GM21619 (cell line): Measurements from ENCODE around the gene KIF3A.
A peak's percentile ranks its signal among the peaks of the same experiment; 100 is the strongest.

Experiments
- ATAC-seq: cut with Tn5 transposase; IDR thresholded peaks from one replicate; pipeline ENCODE4 v1.9.1; 2021; ENCODE audit not compliant: unreplicated experiment

KIF3A gene

DNA sequence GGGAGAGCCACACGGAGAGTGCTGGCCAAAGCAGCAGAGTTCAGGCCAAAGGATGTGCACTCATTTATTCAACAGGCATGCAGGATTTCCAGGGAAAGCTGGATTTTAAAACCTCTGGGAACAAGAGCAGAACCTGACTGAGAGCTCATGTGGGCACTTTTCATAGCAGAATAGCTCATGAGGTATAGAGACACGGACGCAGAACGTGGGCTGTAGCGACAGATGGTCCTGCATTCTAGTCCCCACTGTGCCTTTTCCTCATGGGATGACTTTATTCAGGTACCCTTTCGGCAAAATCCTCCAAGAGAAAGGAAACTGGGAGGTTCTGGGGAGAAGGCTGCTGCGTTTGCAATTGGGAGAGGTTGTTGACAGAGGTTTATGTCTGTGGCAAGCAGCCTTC, 58.2 kb downstream of the KIF3A start:
- ATAC-seq: no peak

DNA sequence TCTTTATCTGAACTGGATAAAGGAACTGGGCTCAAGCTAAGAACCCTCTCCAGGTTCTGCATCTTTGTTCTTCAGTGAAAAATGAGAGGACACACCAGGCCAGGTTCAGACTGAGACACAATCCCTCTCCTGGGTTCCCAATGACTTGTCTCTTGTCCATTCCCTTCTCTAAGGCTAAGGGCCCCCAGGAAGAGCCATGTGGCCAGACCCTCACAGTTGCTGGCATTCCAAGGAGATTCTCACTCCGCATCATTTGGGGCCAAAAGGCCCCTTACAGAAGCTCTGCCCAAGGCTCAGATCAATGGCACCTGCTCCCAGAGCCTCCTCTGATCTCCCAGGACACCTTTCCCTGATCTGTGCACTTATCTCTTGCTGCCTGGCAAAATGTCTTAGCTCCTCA, 58.6 kb downstream of the KIF3A start:
- no peak for ATAC-seq

DNA sequence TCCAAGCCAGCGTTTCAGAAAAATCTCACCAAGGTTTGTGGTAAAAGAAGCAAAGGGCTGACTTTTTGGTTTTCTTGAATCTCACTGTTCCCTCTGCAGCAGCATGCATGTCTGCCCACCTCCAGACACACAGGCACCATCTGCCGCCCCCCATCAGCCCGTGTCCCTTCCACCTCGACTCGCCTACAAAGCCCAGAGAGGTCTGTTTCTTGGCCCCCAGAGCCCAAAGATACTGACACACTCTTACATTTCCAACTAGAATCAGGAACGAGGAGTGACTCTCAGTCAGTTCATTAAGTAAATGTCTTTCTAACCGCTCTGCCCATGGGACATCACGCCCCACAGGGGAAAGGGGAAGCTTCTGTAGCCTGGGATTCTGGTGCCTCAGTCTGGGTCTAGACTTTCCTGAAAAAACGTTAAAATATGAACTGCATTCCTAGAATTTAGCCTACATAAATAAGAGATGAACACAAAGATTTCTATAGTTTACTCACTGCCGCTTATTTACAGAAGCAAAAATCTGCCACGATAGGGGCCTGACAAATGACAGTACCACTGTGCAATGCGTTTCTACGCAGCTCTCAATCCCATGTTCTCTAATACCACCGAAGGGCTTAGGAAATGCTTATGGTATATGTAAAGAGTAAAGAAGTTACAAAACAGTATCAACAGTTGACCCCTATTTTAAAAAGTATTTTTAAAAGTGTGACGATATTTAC, 59.5 kb downstream of the KIF3A start:
- ATAC-seq: no peak

DNA sequence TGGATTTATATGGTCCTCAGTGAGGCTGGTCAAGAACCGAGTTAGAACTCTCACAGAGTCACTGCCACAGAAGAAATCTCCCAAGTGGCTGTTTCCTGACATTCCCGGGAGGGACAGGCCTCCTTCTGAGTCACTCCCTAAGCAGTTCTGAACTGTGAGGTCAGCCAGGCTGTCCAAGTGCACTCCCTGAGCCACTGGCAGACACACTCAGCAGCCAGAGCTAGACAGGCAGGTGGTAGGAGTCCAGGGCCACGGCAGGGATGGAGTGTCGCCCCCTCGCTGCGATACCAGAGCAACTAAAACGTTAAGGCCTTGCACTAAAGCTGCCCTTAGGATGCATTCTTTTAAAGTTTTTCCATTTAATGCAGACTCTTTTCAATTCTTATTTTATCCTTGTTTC, 60.2 kb downstream of the KIF3A start:
- ATAC-seq: no peak

DNA sequence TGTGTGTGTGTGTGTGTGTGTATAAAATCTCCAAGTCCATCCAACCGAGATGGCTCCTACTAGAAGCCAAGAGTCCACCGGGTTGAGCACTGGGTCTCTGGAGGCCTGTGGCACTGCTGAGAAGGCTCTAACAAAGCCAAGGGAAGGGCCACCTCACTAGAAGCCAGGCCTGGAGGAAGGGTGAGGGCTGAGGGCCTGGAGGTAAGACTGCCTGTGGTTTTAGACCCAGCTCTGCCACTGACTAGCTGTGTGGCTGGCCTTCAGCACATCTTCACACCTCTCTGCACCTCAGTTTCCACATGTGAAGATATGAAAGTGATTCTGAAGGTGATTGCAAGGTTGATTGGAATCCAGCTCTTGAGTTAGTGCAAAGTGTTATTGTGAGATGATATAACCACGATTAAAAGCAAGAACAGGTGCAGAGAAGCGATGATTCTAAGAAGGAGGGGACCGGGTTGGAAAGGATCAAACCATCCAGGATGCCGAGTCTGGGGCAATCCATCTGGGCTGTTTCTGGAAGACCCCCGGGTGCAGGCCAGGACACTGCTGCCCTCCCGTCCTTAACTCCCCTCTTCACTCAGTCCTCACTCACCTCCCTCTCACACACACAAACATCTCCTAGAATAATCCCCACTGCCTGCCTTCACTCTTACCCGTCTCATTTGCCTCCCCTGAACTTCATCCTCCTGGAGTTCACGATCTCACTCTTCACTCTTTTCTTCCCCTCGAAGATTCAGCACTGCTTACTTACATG, 61.2 kb downstream of the KIF3A start:
- no peak for ATAC-seq

DNA sequence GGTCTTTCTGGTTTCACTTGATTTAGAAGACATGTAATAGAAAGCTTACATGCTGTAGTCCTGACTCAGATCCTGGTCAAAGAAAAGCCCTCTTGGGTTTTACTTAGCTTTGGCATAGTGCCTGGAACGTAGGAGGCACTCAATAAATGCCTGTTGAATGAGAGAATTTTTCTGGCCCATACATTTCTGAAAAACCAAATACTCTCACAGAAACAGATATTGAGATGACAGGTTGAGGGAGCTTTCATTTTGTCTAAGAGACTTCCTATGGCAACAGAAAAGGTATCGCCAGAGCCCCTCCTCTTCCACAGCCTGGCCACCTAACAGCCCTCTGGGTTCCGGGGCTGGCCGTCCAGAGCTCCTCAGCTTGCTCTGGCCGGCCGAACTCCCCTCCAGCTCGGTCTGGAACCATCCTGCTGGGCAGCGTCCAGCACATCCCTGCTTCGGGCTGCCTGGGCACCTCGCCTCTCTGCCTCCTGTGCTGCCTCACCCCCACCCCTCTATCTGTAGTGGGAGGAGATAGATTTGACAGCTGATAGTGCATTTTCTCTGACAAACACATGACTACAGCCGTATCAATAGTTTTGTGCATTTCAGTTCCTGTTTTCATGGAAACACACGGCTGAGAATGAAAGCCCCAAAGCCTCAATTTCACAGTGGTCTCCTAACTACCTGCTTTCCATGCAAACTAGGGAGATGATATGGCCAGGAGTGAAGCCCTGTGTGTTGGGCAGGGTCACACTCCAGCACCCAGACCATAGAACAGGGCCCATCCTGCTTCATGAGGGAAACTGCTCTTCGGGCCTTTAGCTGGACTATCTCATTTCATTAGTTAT, 62.5 kb downstream of the KIF3A start:
- ATAC-seq: peak; percentile 74

DNA sequence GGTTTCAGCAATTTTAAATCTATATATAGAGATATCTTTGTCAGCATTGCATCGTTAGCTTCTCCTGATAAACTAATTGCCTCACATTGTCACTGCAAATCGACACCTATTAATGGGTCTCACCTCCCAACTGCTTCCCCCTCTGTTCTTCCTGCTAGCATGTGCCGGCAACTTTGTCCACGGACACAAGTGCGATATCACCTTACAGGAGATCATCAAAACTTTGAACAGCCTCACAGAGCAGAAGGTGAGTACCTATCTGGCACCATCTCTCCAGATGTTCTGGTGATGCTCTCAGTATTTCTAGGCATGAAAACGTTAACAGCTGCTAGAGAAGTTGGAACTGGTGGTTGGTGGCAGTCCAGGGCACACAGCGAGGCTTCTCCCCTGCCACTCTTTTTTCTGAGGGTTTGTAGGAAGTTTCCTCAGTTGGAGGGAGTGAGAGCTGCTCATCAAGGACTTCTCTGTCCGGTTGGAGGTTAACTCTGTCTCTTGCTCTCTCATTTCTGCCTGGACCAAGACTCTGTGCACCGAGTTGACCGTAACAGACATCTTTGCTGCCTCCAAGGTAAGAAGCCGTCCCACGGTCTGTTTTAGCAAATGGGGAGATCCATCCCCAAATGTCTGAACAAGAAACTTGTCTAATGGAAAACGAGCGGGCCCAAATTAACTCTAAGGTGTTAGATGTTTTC, 63.3 kb downstream of the KIF3A start, which contains the start of gene IL4:
IL4 (plus strand) TSS at position 51 of the 692 bp plus-strand sequence; CDS start at position 113, 62 bp downstream.
- ATAC-seq: no peak

DNA sequence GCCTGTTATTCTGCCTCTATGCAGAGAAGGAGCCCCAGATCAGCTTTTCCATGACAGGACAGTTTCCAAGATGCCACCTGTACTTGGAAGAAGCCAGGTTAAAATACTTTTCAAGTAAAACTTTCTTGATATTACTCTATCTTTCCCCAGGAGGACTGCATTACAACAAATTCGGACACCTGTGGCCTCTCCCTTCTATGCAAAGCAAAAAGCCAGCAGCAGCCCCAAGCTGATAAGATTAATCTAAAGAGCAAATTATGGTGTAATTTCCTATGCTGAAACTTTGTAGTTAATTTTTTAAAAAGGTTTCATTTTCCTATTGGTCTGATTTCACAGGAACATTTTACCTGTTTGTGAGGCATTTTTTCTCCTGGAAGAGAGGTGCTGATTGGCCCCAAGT, 63.9 kb downstream of the KIF3A start:
- no peak for ATAC-seq

DNA sequence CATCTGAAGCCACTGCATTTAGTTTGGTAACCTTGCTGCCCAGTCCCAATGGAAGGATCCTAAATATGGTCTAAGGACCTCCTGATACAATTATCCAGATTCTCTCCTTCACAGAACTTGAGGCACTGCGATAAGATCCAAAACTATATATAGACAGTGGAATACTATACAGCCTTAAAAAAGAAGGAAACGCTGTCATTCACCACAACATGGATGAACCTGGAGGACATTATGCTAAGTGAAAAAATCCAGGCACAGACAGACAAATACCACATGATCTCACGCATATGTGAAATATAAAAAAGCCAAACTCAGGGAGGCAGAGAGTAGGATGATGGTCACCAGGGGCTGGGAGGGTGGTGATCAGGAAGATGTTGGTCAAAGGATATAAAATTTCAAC, 66.3 kb downstream of the KIF3A start:
- ATAC-seq: no peak

DNA sequence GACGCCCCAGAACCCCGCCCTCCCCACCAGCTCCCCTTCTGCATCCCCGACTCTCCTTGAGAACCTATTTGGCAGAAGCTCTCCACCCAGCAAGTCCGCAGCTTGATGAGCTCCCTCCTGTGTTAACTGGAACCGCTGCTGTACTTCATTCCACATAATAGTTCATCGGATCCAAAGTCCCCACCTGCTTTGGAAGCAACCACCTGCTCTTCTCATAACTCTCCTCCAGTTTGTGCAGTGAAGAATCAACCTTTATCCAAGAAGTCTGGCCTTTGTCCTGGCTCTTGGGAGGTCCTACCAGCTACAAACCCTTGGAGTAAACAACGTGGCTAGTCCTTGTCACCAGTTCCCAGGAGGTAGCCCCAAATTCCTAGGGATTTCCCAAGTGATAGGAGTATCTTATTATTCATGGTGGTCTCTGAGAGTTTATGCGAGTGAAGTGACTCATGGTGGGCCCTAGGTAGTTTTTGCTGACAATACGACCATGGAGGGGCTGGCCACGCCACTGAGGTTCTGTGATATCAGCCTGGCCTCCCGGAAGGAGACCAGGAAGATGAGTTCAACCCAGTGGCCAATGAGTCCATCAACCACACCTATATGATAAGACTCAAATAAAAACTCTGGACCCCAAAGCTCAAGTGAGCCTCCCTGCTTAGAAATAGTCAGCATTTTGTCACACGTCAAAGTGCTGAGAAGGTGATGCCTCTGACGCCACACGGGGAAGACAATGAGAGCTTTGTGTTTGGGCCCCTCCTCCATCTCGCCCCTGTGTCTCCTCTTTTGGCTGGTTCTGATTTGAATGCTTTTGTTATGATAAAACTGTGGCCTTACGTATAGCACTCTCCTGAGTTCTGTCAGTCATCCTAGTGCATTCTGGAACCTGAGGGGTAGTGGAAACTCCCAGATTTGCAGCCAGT, 67.1 kb downstream of the KIF3A start:
- no peak for ATAC-seq

DNA sequence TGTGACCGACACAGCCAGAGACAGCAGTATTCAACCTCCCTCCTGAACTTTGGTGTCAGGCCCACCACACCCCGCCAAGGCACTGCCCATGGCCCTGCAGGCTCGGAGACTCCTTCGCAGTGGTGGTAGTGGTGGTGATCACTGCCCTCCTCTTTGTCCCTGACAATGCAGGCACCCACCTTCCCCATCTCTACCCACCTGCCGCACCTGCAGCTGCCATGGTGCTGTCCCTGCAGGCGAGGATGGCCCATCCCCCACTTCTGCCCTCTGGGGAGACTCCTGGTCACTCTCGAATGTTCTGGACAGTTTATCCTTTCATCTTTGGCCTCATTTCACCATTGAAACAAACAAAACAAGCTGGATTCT, 67.9 kb downstream of the KIF3A start:
- no peak for ATAC-seq

DNA sequence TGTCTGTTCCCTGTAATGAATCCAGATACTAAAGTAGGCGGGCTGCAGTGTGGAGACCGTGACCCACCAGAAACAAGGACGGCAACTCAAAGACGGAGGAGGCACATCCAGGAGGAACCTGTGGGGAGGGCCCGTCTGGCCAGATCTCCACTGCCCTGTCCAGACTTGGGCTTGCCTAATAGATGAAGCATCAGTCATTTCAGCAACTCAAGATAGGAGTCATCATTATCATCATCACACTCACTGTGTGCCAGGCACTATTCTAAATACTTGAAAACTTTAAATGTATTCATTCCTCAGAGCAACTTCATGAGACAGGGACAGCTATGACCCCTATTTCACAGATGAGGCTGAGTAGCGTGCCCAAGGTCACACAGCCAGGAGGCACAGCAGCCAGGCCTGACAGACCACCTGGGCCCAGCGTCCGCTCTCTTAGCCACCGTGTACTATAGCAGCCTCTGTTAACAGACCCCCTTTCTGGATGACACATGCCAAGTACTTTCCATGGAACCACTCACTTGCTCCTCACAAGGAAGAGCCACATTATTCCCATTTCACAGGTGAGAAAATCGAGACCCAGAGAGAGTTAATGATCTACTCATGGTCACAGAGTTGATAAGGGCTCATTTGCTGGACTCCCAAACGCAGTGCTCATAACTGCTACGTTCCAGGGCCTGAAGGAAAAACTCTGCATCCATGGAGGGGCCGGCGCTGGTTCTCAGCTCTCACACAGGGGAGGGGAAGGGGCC, 68.5 kb downstream of the KIF3A start:
- ATAC-seq: no peak

DNA sequence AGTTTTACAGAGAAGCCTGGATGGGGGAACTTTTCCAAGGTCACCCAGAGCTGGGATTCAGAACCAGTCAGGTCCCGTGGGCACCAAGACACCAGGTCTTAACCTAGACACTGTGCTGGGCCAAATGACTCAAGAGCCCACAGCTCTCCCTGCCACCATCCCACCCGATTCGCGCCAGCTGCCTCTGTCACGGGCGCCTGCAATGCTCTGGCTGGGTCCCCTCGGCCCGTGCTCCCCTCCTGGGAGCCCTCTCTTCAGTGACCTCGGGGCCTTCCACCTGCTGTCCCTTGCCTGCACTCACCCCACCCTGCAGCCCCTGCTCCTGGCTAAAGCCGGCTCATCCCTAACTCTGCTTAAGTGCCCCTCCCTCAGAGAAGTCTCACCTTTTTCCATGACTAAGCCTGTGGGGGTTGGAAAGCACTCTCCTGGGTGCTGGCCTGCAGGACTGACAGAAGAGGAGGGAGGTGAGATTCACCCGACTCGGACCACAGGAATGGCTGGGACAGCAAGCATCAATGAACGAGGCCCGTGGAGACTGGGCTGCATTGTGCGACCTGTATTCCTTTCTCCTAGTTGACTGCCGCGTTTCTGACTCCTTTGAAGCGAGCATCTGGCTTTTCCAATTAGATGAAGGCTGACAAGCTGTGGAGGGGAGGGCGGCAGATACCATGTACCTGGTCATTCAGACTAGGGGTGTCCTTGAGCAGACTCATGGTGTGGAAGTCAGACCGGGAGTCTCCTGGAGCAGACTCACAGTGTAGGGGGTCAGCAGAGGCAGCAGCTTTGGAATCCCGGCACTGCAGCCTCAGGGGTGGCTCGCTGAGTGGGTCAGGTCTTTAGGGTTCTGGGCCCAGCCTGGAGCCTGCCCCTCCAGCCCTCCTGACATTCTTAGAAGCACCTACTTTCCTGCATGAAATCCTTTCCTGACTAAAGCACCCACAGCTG, 69.3 kb downstream of the KIF3A start:
- ATAC-seq: no peak

DNA sequence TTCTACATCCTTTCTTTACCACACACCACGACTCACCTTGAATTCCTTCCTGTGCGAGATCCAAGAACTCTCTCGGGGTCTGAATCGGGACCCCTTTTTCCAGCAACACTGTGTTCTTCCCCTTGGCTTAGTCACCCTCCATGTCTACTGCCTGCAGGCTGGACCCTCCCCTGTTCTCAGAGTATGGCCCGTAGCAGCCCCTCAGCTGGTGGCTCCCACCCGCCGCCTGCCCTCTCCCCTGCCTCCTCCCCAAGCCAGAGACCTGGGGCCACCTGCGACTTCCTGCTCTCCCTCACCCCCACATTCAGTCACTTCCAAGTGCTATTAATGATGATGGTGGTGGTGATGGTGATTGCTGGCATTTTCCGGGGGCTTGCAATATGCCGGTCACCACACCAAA, 70.0 kb downstream of the KIF3A start:
- no peak for ATAC-seq

DNA sequence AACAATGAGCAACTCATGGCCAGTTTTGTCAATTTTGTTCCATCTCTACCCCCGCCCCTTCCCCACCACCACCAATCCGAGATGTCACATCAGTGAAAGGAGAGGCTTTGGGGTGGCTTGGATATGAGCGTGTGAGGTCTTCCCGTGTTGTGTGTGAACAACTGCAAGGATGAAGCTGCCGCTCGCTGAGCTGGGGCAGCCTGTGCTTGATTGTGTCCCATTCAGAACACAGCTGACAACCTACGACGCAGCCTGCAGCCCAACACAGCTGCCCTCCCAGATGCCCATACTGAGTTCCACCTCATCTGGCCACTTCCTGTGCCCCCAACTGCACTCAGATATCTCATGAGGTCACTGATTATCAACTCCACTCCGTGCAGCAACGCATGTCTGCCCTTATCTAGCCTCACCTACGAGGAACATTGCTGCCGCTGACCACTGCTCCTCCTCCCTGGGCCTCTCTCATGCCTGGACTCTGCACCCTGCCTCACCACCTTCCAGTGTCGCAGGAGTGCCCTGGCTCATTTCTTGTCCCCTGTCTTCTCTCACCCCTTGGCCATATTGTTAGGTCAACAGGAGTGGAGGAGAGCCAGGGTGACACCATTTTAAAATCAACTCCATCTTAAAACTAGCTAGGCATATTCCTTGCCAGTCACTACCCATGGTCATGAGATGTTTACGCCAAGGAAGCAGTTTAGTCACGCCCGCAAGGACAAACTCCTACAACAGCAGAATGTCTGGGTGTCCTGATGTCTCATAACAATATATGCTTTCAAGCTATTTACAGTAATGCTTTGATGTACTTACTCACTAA, 70.8 kb downstream of the KIF3A start:
- no peak for ATAC-seq

DNA sequence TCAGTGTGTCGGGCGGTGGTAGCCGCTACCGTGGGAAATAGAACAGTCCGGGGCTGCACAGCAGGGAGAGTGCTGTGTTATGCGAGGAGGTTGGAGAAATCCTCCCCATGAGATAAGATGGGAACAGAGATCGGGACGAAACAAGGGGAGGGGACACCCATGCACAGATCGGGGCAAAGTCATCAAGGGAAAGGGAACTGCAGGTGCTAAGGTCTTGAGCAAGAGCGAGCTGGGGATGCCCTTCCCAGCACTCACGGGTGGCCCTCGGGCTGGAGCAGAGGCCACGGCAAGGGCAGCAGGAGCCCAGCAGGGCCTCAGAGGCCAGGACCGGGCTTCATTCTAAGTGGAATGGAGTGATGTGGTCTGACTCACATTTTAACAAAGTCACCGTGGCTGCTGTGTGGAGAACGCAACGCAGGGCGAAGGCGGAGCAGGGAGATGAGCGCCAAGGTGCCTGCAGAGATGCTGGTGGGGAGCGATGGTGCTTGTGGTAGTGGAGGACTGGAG, 71.7 kb downstream of the KIF3A start:
- no peak for ATAC-seq

DNA sequence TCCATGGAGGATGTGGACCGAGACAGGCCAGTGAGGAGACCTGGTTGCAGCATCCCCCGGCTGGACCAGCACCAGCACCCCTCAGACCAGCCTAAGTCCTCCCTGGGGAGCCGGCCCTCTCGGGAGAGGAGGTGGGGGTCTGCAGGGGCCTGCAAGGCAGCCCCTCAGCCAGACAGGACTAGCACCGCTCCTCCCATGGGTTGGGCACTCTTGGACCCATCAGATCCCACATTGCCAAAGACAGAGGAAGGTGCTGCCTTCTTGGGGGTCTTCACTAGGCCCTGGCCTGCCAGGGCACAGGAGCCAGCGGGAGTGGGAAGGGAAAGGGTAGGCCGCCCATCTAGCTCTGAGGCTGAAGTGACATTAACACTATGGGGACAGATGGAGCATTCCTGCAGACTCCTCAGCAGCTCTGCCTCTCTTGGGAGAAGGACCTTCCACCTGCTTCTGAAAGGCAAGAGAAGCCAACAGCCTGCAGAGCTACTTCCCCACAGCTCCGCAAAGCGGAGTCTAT, 72.6 kb downstream of the KIF3A start:
- no peak for ATAC-seq
